ENCODE data around the gene SNAP29. TPM values are rescaled to one million over a fixed set of nuclear protein-coding genes. Genes with fewer than 3 reads are reported as not detected.

The SNAP29 gene
- total and polyA plus RNA-seq, 9 of the 15 experiments (the other 6 are each of a cell fraction or from before 2014, with no cell fraction given): 19.5 to 250 (median 75.9) TPM

DNA sequence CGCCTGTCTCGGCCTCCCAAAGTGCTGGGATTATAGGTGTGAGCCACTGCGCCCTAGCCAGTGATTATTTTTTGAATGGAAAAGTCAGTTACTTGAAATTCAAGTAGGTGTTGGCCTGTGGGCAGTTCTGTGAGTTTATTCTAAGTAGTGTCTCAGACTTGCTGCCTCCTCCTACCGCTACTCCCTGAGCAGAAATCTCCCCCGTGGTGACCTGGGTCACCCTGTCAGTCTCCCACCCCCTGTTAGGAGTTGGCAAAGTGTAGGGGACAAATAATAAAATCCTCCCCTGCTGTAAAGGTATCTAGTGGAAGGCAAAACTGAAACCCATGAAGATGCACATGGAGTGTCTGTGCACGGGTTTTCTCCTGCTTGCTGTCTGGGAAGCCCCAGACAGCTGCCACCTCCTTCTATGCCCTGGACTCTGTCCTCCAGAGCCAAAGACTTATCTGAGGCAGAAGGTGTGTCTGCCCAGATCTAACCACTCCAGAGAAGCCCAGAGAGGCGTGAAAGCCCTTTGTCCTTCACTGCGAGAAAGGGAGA is 26.3 kb downstream of the SNAP29 start (continued):
- TF ChIP-seq, protein P1, sequence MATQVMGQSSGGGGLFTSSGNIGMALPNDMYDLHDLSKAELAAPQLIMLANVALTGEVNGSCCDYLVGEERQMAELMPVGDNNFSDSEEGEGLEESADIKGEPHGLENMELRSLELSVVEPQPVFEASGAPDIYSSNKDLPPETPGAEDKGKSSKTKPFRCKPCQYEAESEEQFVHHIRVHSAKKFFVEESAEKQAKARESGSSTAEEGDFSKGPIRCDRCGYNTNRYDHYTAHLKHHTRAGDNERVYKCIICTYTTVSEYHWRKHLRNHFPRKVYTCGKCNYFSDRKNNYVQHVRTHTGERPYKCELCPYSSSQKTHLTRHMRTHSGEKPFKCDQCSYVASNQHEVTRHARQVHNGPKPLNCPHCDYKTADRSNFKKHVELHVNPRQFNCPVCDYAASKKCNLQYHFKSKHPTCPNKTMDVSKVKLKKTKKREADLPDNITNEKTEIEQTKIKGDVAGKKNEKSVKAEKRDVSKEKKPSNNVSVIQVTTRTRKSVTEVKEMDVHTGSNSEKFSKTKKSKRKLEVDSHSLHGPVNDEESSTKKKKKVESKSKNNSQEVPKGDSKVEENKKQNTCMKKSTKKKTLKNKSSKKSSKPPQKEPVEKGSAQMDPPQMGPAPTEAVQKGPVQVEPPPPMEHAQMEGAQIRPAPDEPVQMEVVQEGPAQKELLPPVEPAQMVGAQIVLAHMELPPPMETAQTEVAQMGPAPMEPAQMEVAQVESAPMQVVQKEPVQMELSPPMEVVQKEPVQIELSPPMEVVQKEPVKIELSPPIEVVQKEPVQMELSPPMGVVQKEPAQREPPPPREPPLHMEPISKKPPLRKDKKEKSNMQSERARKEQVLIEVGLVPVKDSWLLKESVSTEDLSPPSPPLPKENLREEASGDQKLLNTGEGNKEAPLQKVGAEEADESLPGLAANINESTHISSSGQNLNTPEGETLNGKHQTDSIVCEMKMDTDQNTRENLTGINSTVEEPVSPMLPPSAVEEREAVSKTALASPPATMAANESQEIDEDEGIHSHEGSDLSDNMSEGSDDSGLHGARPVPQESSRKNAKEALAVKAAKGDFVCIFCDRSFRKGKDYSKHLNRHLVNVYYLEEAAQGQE (IDR thresholded peaks at IDR 0.05; ENCODE audit: borderline replicate concordance): no peak
- TF ChIP-seq, protein P1 (CRISPR knock-in tag; IDR thresholded peaks at IDR 0.05; ENCODE audit: low read depth): no peak
- TF ChIP-seq ZNF140 (CRISPR knock-in tag; IDR thresholded peaks at IDR 0.05): peak; percentile 55; the same call in 1 of the 2 replicates
- no peak for TF ChIP-seq SMC3 (conservative IDR thresholded peaks at IDR 0.05; ENCODE audit: insufficient read depth, low read depth, low read length)
- no peak for TF ChIP-seq PHF20 (IDR thresholded peaks at IDR 0.05; ENCODE audit: partially characterized antibody)
- no peak for TF ChIP-seq SLC30A9 (CRISPR knock-in tag; IDR thresholded peaks at IDR 0.05)
- TF ChIP-seq MAFG (tag; conservative IDR thresholded peaks at IDR 0.05): no peak
- TF ChIP-seq CBX1 (IDR thresholded peaks at IDR 0.05; ENCODE audit: low read depth): no peak
- TF ChIP-seq SMAD3 (CRISPR knock-in tag; conservative IDR thresholded peaks at IDR 0.05): no peak
- TF ChIP-seq MTF1 (CRISPR knock-in tag; IDR thresholded peaks at IDR 0.05; ENCODE audit: borderline replicate concordance): 0 out of 2 replicates have a peak, but pooled peaks have one; percentile 58
- TF ChIP-seq, protein P2, sequence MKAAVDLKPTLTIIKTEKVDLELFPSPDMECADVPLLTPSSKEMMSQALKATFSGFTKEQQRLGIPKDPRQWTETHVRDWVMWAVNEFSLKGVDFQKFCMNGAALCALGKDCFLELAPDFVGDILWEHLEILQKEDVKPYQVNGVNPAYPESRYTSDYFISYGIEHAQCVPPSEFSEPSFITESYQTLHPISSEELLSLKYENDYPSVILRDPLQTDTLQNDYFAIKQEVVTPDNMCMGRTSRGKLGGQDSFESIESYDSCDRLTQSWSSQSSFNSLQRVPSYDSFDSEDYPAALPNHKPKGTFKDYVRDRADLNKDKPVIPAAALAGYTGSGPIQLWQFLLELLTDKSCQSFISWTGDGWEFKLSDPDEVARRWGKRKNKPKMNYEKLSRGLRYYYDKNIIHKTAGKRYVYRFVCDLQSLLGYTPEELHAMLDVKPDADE (conservative IDR thresholded peaks at IDR 0.05; ENCODE audit: control insufficient read depth, low read depth, low read length): no peak
- no peak for TF ChIP-seq ZNF41 (CRISPR knock-in tag; conservative IDR thresholded peaks at IDR 0.05)
- no peak for TF ChIP-seq SNRNP70 (optimal IDR thresholded peaks at IDR 0.05; ENCODE audit: low read depth, low read length)
- no peak for TF ChIP-seq ZNF445 (CRISPR knock-in tag; IDR thresholded peaks at IDR 0.05; ENCODE audit: low read depth)
- TF ChIP-seq KAT2B (IDR thresholded peaks at IDR 0.05; ENCODE audit: low read depth, low read length): no peak
- no peak for TF ChIP-seq ZNF766 (CRISPR knock-in tag; conservative IDR thresholded peaks at IDR 0.05)
- TF ChIP-seq ZNF551 (CRISPR knock-in tag; IDR thresholded peaks at IDR 0.05): no peak
- TF ChIP-seq MAZ (CRISPR knock-in tag; conservative IDR thresholded peaks at IDR 0.05 in 1 of 2, IDR thresholded peaks at IDR 0.05 in 1 of 2): no peak
- TF ChIP-seq, protein P3, sequence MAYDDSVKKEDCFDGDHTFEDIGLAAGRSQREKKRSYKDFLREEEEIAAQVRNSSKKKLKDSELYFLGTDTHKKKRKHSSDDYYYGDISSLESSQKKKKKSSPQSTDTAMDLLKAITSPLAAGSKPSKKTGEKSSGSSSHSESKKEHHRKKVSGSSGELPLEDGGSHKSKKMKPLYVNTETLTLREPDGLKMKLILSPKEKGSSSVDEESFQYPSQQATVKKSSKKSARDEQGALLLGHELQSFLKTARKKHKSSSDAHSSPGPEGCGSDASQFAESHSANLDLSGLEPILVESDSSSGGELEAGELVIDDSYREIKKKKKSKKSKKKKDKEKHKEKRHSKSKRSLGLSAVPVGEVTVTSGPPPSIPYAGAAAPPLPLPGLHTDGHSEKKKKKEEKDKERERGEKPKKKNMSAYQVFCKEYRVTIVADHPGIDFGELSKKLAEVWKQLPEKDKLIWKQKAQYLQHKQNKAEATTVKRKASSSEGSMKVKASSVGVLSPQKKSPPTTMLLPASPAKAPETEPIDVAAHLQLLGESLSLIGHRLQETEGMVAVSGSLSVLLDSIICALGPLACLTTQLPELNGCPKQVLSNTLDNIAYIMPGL (CRISPR knock-in tag; IDR thresholded peaks at IDR 0.05): no peak
